GM18951 (cell line): ENCODE measurements around the gene TGFBR2.

ENCODE experiments used
- POLR2A ChIP-seq: IDR thresholded peaks from 4 replicates; pipeline ENCODE4 v1.6.1; 2011; ENCODE audit warnings: mild to moderate bottlenecking; ENCODE audit not compliant: insufficient read length, insufficient read depth; ENCODE audit errors: extremely low read depth
- in situ Hi-C: fragments of 300-500 bp; cut with MboI; formaldehyde crosslinking; loops from one replicate; pipeline ENCODE4 v1.12.0; 2022; ENCODE audit warnings: low sequenced_read_pairs, mixed read lengths, inconsistent platforms; ENCODE audit not compliant: unreplicated experiment

The TGFBR2 gene

GRCh38 chr3:30656624-30657141 lies 50.3 kb downstream of the TGFBR2 start:
- TF ChIP-seq POLR2A = no peak
- in situ Hi-C loops = no loop called here

- in situ Hi-C loops = no loop called here
- no peak for TF ChIP-seq POLR2A
Measured at GRCh38 chr3:30657914-30658313, 51.5 kb downstream of the TGFBR2 start.

GRCh38 chr3:30658328-30659052 lies 52.1 kb downstream of the TGFBR2 start:
- no peak for TF ChIP-seq POLR2A
- in situ Hi-C loops = no loop called here

GRCh38 chr3:30659270-30660130 lies 53.1 kb downstream of the TGFBR2 start:
- in situ Hi-C loops = no loop called here
- no peak for TF ChIP-seq POLR2A

- no peak for TF ChIP-seq POLR2A
- in situ Hi-C loops = no loop called here
Measured at GRCh38 chr3:30660136-30660535, 53.7 kb downstream of the TGFBR2 start.

GRCh38 chr3:30660656-30661055 lies 54.3 kb downstream of the TGFBR2 start:
- no peak for TF ChIP-seq POLR2A

GRCh38 chr3:30661098-30661873 lies 54.9 kb downstream of the TGFBR2 start:
- in situ Hi-C loops = no loop called here

More at GRCh38 chr3:30660656-30661055, 54.3 kb downstream of the TGFBR2 start:
- in situ Hi-C loops = no loop called here

GRCh38 chr3:30662836-30663235 lies 56.4 kb downstream of the TGFBR2 start:
- TF ChIP-seq POLR2A = no peak
- in situ Hi-C loops = no loop called here

More at GRCh38 chr3:30661098-30661873, 54.9 kb downstream of the TGFBR2 start:
- TF ChIP-seq POLR2A = no peak

GRCh38 chr3:30663533-30664241 lies 57.3 kb downstream of the TGFBR2 start:
- in situ Hi-C loops = no loop called here
- no peak for TF ChIP-seq POLR2A

- in situ Hi-C loops = no loop called here
- no peak for TF ChIP-seq POLR2A
Measured at GRCh38 chr3:30664459-30664858, 58.1 kb downstream of the TGFBR2 start.

- TF ChIP-seq POLR2A = no peak
- in situ Hi-C loops = no loop called here
Measured at GRCh38 chr3:30664884-30665283, 58.5 kb downstream of the TGFBR2 start.

GRCh38 chr3:30665539-30665938 lies 59.1 kb downstream of the TGFBR2 start:
- no peak for TF ChIP-seq POLR2A
- in situ Hi-C loops = no loop called here

GRCh38 chr3:30666572-30667279 lies 60.3 kb downstream of the TGFBR2 start:
- no peak for TF ChIP-seq POLR2A

More at GRCh38 chr3:30666572-30667279, 60.3 kb downstream of the TGFBR2 start:
- in situ Hi-C loops = no loop called here
